DOHH2 (cell line): ENCODE measurements around the gene RCVRN.

Experiments used
- H3F3A ChIP-seq: fragments of 200-600 bp; sonication (generic), shearing (Covaris generic); 2 replicates; pipeline ENCODE4 v1.6.0; 2016; ENCODE audit warnings: antibody characterized with exemption, mild to moderate bottlenecking; ENCODE audit not compliant: control insufficient read depth, insufficient read depth
- H3K27ac ChIP-seq: fragments of 200-600 bp; sonication (generic); 2 replicates; pipeline ENCODE4 v1.5.1; 2014; ENCODE audit warnings: low read depth, mild to moderate bottlenecking, low read length, moderate library complexity
- H3K27me3 ChIP-seq: fragments of 200-600 bp; sonication (generic); 2 replicates; pipeline ENCODE4 v1.6.1; 2014; ENCODE audit warnings: mild to moderate bottlenecking, low read length, mixed read lengths; ENCODE audit not compliant: control insufficient read depth
- H3K36me3 ChIP-seq: fragments of 200-600 bp; sonication (generic); 2 replicates; pipeline ENCODE4 v1.6.1; 2014; ENCODE audit warnings: mild to moderate bottlenecking, low read length, moderate library complexity, mixed read lengths; ENCODE audit not compliant: control insufficient read depth
- H3K4me1 ChIP-seq: fragments of 200-600 bp; sonication (generic); 2 replicates; pipeline ENCODE4 v1.6.1; 2014; ENCODE audit warnings: mild to moderate bottlenecking, low read length, mixed read lengths; ENCODE audit not compliant: control insufficient read depth
- H3K4me2 ChIP-seq: fragments of 200-600 bp; sonication (generic); 2 replicates; pipeline ENCODE4 v1.6.0; 2014; ENCODE audit warnings: mild to moderate bottlenecking, low read length, moderate library complexity
- H3K4me3 ChIP-seq: fragments of 200-600 bp; sonication (generic); 2 replicates; pipeline ENCODE4 v1.5.1; 2014; ENCODE audit warnings: mild to moderate bottlenecking, low read length, mixed read lengths
- H3K79me2 ChIP-seq: fragments of 200-600 bp; sonication (generic); 2 replicates; pipeline ENCODE4 v1.6.1; 2014; ENCODE audit warnings: mild to moderate bottlenecking, low read length, mixed read lengths; ENCODE audit not compliant: control insufficient read depth
- H3K9me2 ChIP-seq: fragments of 200-600 bp; sonication (generic); replicated peaks from 2 replicates; pipeline ENCODE4 v1.6.1; 2014; ENCODE audit warnings: mild to moderate bottlenecking, low read length, mixed read lengths; ENCODE audit not compliant: control insufficient read depth
- H3K9me3 ChIP-seq: fragments of 200-600 bp; sonication (generic); 2 replicates; pipeline ENCODE4 v1.6.1; 2014; ENCODE audit warnings: antibody characterized with exemption, low read length, mixed read lengths; ENCODE audit not compliant: control insufficient read depth, insufficient read depth
- H4K20me1 ChIP-seq: fragments of 200-600 bp; sonication (generic); 2 replicates; pipeline ENCODE4 v1.6.0; 2014; ENCODE audit warnings: low read depth, mild to moderate bottlenecking, antibody characterized with exemption, low read length, moderate library complexity; ENCODE audit not compliant: control insufficient read depth, insufficient read depth
- CTCF ChIP-seq: fragments of 200-600 bp; sonication (generic); IDR thresholded peaks from one replicate; pipeline ENCODE4 v1.5.1; 2014; ENCODE audit warnings: antibody characterized with exemption, mild to moderate bottlenecking, low read depth, low read length; ENCODE audit not compliant: poor library complexity, severe bottlenecking
- EZH2phosphoT487 ChIP-seq: fragments of 200-600 bp; sonication (generic); IDR thresholded peaks from 2 replicates; pipeline ENCODE4 v1.6.1; 2017; ENCODE audit warnings: borderline replicate concordance, mild to moderate bottlenecking, antibody characterized with exemption, low read length, moderate library complexity, mixed read lengths

Gene RCVRN

GRCh38 chr17:9917801-9918200, 12.7 kb upstream of the RCVRN start:
- no peaks in the 10 kb centered on the region for H3K79me2 ChIP-seq
- no peak overlapping the region for H3K4me2 ChIP-seq
- TF ChIP-seq EZH2phosphoT487 (no peak), CTCF (no peak)
- H3K9me3 ChIP-seq = no peaks in the 10 kb centered on the region
- no peaks in the 10 kb centered on the region for H3F3A ChIP-seq
- H3K4me3 ChIP-seq = no peak overlapping the region
- no peaks in the 10 kb centered on the region for H3K4me1 ChIP-seq
- H3K27ac ChIP-seq = no peak overlapping the region
- no peaks in the 10 kb centered on the region for H3K36me3 ChIP-seq
- H3K9me2 ChIP-seq = no peaks in the 10 kb centered on the region
- no peaks in the 10 kb centered on the region for H3K27me3 ChIP-seq
- H4K20me1 ChIP-seq = no peaks in the 10 kb centered on the region

- no peak overlapping the region for H3K4me2 ChIP-seq
- no peaks in the 10 kb centered on the region for H3F3A ChIP-seq
- no peaks in the 10 kb centered on the region for H3K27me3 ChIP-seq
- TF ChIP-seq EZH2phosphoT487 (no peak), CTCF (no peak)
- H3K27ac ChIP-seq = no peak overlapping the region
- no peaks in the 10 kb centered on the region for H3K9me2 ChIP-seq
- H3K9me3 ChIP-seq = no peaks in the 10 kb centered on the region
- no peaks in the 10 kb centered on the region for H3K79me2 ChIP-seq
- no peak overlapping the region for H3K4me3 ChIP-seq
- H4K20me1 ChIP-seq = no peaks in the 10 kb centered on the region
- H3K36me3 ChIP-seq = no peaks in the 10 kb centered on the region
- no peaks in the 10 kb centered on the region for H3K4me1 ChIP-seq
Measured at GRCh38 chr17:9917131-9917530, 12.1 kb upstream of the RCVRN start.

- Histone ChIP-seq H3K9me2 (no peaks in the 10 kb centered on the region), H3K4me1 (no peaks in the 10 kb centered on the region), H3K36me3 (no peaks in the 10 kb centered on the region), H3K27ac (no peak overlapping the region), H3K4me2 (no peak overlapping the region), H3K79me2 (no peaks in the 10 kb centered on the region), H4K20me1 (no peaks in the 10 kb centered on the region), H3K9me3 (no peaks in the 10 kb centered on the region), H3K4me3 (no peak overlapping the region), H3K27me3 (no peaks in the 10 kb centered on the region), H3F3A (no peaks in the 10 kb centered on the region)
- TF ChIP-seq EZH2phosphoT487 (no peak), CTCF (no peak)
Measured at GRCh38 chr17:9916108-9916507, 11.0 kb upstream of the RCVRN start.

GRCh38 chr17:9913476-9913875, 8.4 kb upstream of the RCVRN start:
- Histone ChIP-seq H3K36me3 (no peaks in the 10 kb centered on the region), H3K79me2 (no peaks in the 10 kb centered on the region), H3K9me3 (no peaks in the 10 kb centered on the region), H3K4me2 (no peak overlapping the region), H3K4me1 (no peaks in the 10 kb centered on the region), H4K20me1 (no peaks in the 10 kb centered on the region), H3F3A (no peaks in the 10 kb centered on the region), H3K27me3 (no peaks in the 10 kb centered on the region), H3K4me3 (no peak overlapping the region), H3K9me2 (no peaks in the 10 kb centered on the region), H3K27ac (no peak overlapping the region)
- TF ChIP-seq CTCF (no peak), EZH2phosphoT487 (no peak)
